ENCODE data around the gene PLAGL1. TPM values are rescaled to one million over a fixed set of nuclear protein-coding genes. Genes with fewer than 3 reads are reported as not detected.

The PLAGL1 gene
- total RNA-seq, 1 donor from 2014 or later, result 10.9 TPM

- TF ChIP-seq CTCF (IDR thresholded peaks at IDR 0.05; ENCODE audit: insufficient read depth, low read length, poor library complexity, severe bottlenecking), result no peak
- no peak overlapping the region for H3K4me3 ChIP-seq (ENCODE audit: low read depth, low read length)
- H3K27me3 ChIP-seq (ENCODE audit: control insufficient read depth, insufficient read depth, low read length), result no peaks in the 10 kb centered on the region
- H3K36me3 ChIP-seq (ENCODE audit: control insufficient read depth, insufficient read depth, low read length), result no peaks in the 10 kb centered on the region
- DNase-seq (ENCODE audit: low read depth), result no peak
Measured at GRCh38 chr6:143912671-143913070, 95.4 kb downstream of the PLAGL1 start.

GRCh38 chr6:143911028-143911427 lies 97.0 kb downstream of the PLAGL1 start:
- no peak for DNase-seq (ENCODE audit: low read depth)
- TF ChIP-seq CTCF (IDR thresholded peaks at IDR 0.05; ENCODE audit: insufficient read depth, low read length, poor library complexity, severe bottlenecking), result no peak
- Histone ChIP-seq H3K27me3 (ENCODE audit: control insufficient read depth, insufficient read depth, low read length) (no peaks in the 10 kb centered on the region), H3K36me3 (ENCODE audit: control insufficient read depth, insufficient read depth, low read length) (no peaks in the 10 kb centered on the region), H3K4me3 (ENCODE audit: low read depth, low read length) (no peak overlapping the region)

GRCh38 chr6:143902827-143903226 lies 105.2 kb downstream of the PLAGL1 start:
- H3K4me3 ChIP-seq (ENCODE audit: low read depth, low read length), result no peak overlapping the region
- no peaks in the 10 kb centered on the region for H3K36me3 ChIP-seq (ENCODE audit: control insufficient read depth, insufficient read depth, low read length)
- no peaks in the 10 kb centered on the region for H3K27me3 ChIP-seq (ENCODE audit: control insufficient read depth, insufficient read depth, low read length)
- TF ChIP-seq CTCF (IDR thresholded peaks at IDR 0.05; ENCODE audit: insufficient read depth, low read length, poor library complexity, severe bottlenecking), result no peak
- no peak for DNase-seq (ENCODE audit: low read depth)

GRCh38 chr6:143901885-143902750 lies 105.9 kb downstream of the PLAGL1 start:
- Histone ChIP-seq H3K4me3 (ENCODE audit: low read depth, low read length) (no peak overlapping the region), H3K27me3 (ENCODE audit: control insufficient read depth, insufficient read depth, low read length) (no peaks in the 10 kb centered on the region), H3K36me3 (ENCODE audit: control insufficient read depth, insufficient read depth, low read length) (no peaks in the 10 kb centered on the region)
- no peak for DNase-seq (ENCODE audit: low read depth)
- no peak for TF ChIP-seq CTCF (IDR thresholded peaks at IDR 0.05; ENCODE audit: insufficient read depth, low read length, poor library complexity, severe bottlenecking)

GRCh38 chr6:143900358-143900757 lies 107.7 kb downstream of the PLAGL1 start:
- no peak for DNase-seq (ENCODE audit: low read depth)
- Histone ChIP-seq H3K4me3 (ENCODE audit: low read depth, low read length) (no peak overlapping the region), H3K27me3 (ENCODE audit: control insufficient read depth, insufficient read depth, low read length) (no peaks in the 10 kb centered on the region), H3K36me3 (ENCODE audit: control insufficient read depth, insufficient read depth, low read length) (no peaks in the 10 kb centered on the region)
- TF ChIP-seq CTCF (IDR thresholded peaks at IDR 0.05; ENCODE audit: insufficient read depth, low read length, poor library complexity, severe bottlenecking), result no peak

All from kidney epithelial cell (primary cell).